PC-9 (cell line): Measurements from ENCODE around the gene PBX4. TPM values are rescaled to one million over a fixed set of nuclear protein-coding genes. Genes with fewer than 3 reads are reported as not detected.

Source experiments
- BruUV-seq: library from RNA; stranded (reverse); fragments of 400-500 nt; replicated peaks from 2 replicates; lab custom pipeline; 2021; lab: Mats Ljungman, UMichigan
- CTCF ChIA-PET: fragments of 300-600 bp; sonication (Branson Sonifier 250); formaldehyde crosslinking; loops from one replicate; lab custom pipeline; 2022; ENCODE audit warnings: antibody characterized with exemption; lab: Charles Lee
- POLR2A ChIA-PET: fragments of 300-600 bp; sonication (Branson Sonifier 250); formaldehyde crosslinking; loops from one replicate; lab custom pipeline; 2022; ENCODE audit warnings: antibody characterized with exemption; ENCODE audit not compliant: unreplicated experiment; lab: Charles Lee
- DNase-seq, 2 experiments: peaks; one replicate each; pipeline versions ENCODE4 v3.0.0 to v3.0.0-alpha.2; 2015 to 2022; ENCODE audit warnings: mixed read lengths in 1 of 2
- H2AFZ ChIP-seq: fragments of 200-600 bp; sonication (generic); 2 replicates; pipeline ENCODE4 v1.8.1; 2017; ENCODE audit warnings: antibody characterized with exemption
- H3F3A ChIP-seq: fragments of 200-600 bp; sonication (generic); 2 replicates; pipeline ENCODE4 v1.8.1; 2017; ENCODE audit warnings: antibody characterized with exemption, mild to moderate bottlenecking, low read depth; ENCODE audit not compliant: insufficient read depth
- H3K27ac ChIP-seq: fragments of 200-600 bp; sonication (generic); 2 replicates; pipeline ENCODE4 v1.6.1; 2016; ENCODE audit warnings: mixed run types
- H3K27me3 ChIP-seq: fragments of 200-600 bp; sonication (generic); 2 replicates; pipeline ENCODE4 v1.6.1; 2016; ENCODE audit warnings: low read depth, mixed run types; ENCODE audit not compliant: insufficient read depth
- H3K36me3 ChIP-seq: fragments of 200-600 bp; sonication (generic); 2 replicates; pipeline ENCODE4 v1.6.1; 2016; ENCODE audit warnings: low read depth, mixed run types
- H3K4me1 ChIP-seq: fragments of 200-600 bp; sonication (generic); replicated peaks from 2 replicates; pipeline ENCODE4 v1.6.1; 2016; ENCODE audit warnings: mixed run types; ENCODE audit not compliant: insufficient read depth
- H3K4me2 ChIP-seq: fragments of 200-600 bp; sonication (generic); 2 replicates; pipeline ENCODE4 v1.6.1; 2017; ENCODE audit warnings: mixed run types
- H3K4me3 ChIP-seq: fragments of 200-600 bp; sonication (generic); 2 replicates; pipeline ENCODE4 v1.6.1; 2016; ENCODE audit warnings: mixed run types
- H3K79me2 ChIP-seq: fragments of 200-600 bp; sonication (generic); 2 replicates; pipeline ENCODE4 v1.6.1; 2017; ENCODE audit warnings: low read depth, mixed run types
- H3K9me2 ChIP-seq: fragments of 200-600 bp; sonication (generic); 2 replicates; pipeline ENCODE4 v1.8.1; 2017; ENCODE audit warnings: mild to moderate bottlenecking; ENCODE audit not compliant: insufficient read depth
- H3K9me3 ChIP-seq: fragments of 200-600 bp; sonication (generic); 2 replicates; pipeline ENCODE4 v1.8.1; 2016; ENCODE audit warnings: low read depth; ENCODE audit not compliant: insufficient read depth
- H4K20me1 ChIP-seq: fragments of 200-600 bp; sonication (generic); 2 replicates; pipeline ENCODE4 v1.8.1; 2017; ENCODE audit not compliant: insufficient read depth
- CTCF ChIP-seq: fragments of 200-600 bp; sonication (generic); conservative IDR thresholded peaks from 2 replicates; pipeline ENCODE4 v1.6.1; 2017; ENCODE audit warnings: mixed run types, antibody characterized with exemption, mild to moderate bottlenecking, moderate library complexity
- EZH2 ChIP-seq: fragments of 200-600 bp; sonication (generic); IDR thresholded peaks from 2 replicates; pipeline ENCODE4 v1.8.0; 2017; ENCODE audit warnings: antibody characterized with exemption, low read depth
- intact Hi-C: fragments of 100-400 bp; cut with micrococcal nuclease; formaldehyde crosslinking; loops from one replicate; pipeline ENCODE4 v1.10.0; 2022; ENCODE audit not compliant: unreplicated experiment
- total RNA-seq: library from RNA; stranded (reverse); gene quantifications from 2 replicates; pipeline ENCODE4 v1.2.3, GENCODE V29; 2021

The PBX4 gene
- total RNA-seq, 1 experiment from 2014 or later, result 5.7 TPM

GRCh38 chr19:19563348-19563848 lies 55.1 kb downstream of the PBX4 start:
- Histone ChIP-seq H4K20me1 (no peaks in the 10 kb centered on the region), H3K27me3 (no peaks in the 10 kb centered on the region), H3K27ac (no peak overlapping the region), H3K4me3 (no peak overlapping the region), H3K4me2 (no peak overlapping the region), H3K9me3 (no peaks in the 10 kb centered on the region), H3F3A (no peaks in the 10 kb centered on the region; the same call in 1 of the 2 replicates), H3K79me2 (no peaks in the 10 kb centered on the region), H3K36me3 (no peaks in the 10 kb centered on the region), H3K9me2 (no peaks in the 10 kb centered on the region), H2AFZ (no peak overlapping the region), H3K4me1 (no peaks in the 10 kb centered on the region)
- ChIA-PET CTCF (no interaction called here), POLR2A (no interaction called here)
- BruUV-seq, result no TSS peak
- DNase-seq, result no peak
- TF ChIP-seq CTCF, result no peak
- intact Hi-C loops, result no loop called here

- CTCF ChIA-PET, result no interaction called here
- no TSS peak for BruUV-seq
- no peak for TF ChIP-seq EZH2
- no peak; the same call in 1 of the 2 replicates for TF ChIP-seq CTCF
These were observed 55.7 kb downstream of the PBX4 start for GRCh38 chr19:19562665-19563347.

GRCh38 chr19:19561946-19562664 lies 56.4 kb downstream of the PBX4 start:
- no peaks in the 10 kb centered on the region for H3K9me2 ChIP-seq
- H4K20me1 ChIP-seq, result no peaks in the 10 kb centered on the region
- H3K4me1 ChIP-seq, result no peaks in the 10 kb centered on the region
- intact Hi-C loops, result no loop called here
- no peak overlapping the region for H3K4me3 ChIP-seq
- no peak for DNase-seq
- H3K4me2 ChIP-seq, result no peak overlapping the region
- H3K9me3 ChIP-seq, result no peaks in the 10 kb centered on the region
- no TSS peak for BruUV-seq
- H3K27ac ChIP-seq, result no peak overlapping the region
- no peaks in the 10 kb centered on the region for H3K79me2 ChIP-seq
- no peaks in the 10 kb centered on the region for H3K36me3 ChIP-seq
- ChIA-PET CTCF (no interaction called here), POLR2A (no interaction called here)
- no peak for TF ChIP-seq CTCF
- no peak for TF ChIP-seq EZH2
- H2AFZ ChIP-seq, result no peak overlapping the region
- H3K27me3 ChIP-seq, result no peaks in the 10 kb centered on the region
- no peaks in the 10 kb centered on the region; the same call in 1 of the 2 replicates for H3F3A ChIP-seq

More at GRCh38 chr19:19562665-19563347, 55.7 kb downstream of the PBX4 start:
- Histone ChIP-seq H2AFZ (no peak overlapping the region), H3K27ac (no peak overlapping the region), H3K27me3 (no peaks in the 10 kb centered on the region), H3K36me3 (no peaks in the 10 kb centered on the region), H3K9me3 (no peaks in the 10 kb centered on the region), H3K9me2 (no peaks in the 10 kb centered on the region), H3K4me2 (no peak overlapping the region), H3K79me2 (no peaks in the 10 kb centered on the region), H3K4me1 (no peaks in the 10 kb centered on the region), H3F3A (no peaks in the 10 kb centered on the region; the same call in 1 of the 2 replicates), H4K20me1 (no peaks in the 10 kb centered on the region), H3K4me3 (no peak overlapping the region)
- POLR2A ChIA-PET, result no interaction called here
- intact Hi-C loops, result no loop called here
- no peak for DNase-seq
